Immature natural killer cell (primary cell): ENCODE data around the gene ZBTB45. TPM values are rescaled to one million over a fixed set of nuclear protein-coding genes. Genes with fewer than 3 reads are reported as not detected.

Experiments
- DNase-seq, 3 donors: peaks; one replicate each; pipeline ENCODE4 v3.0.0; 2022; ENCODE audit warnings: mixed read lengths in 1 of 3
- H3K27ac Mint-ChIP-seq, 6 donors: one replicate each; pipeline ENCODE4 v1.8.0; 2020; ENCODE audit warnings: mixed read lengths in 6 of 6, mild to moderate bottlenecking in 5 of 6, inconsistent platforms in 4 of 6, moderate library complexity in 3 of 6
- H3K27me3 Mint-ChIP-seq, 3 donors: one replicate each; pipeline ENCODE4 v1.8.0; 2020 to 2021; ENCODE audit warnings: low read depth in 3 of 3, mild to moderate bottlenecking in 3 of 3, mixed read lengths in 3 of 3, moderate library complexity in 3 of 3, inconsistent platforms in 1 of 3
- H3K36me3 Mint-ChIP-seq, 3 donors: one replicate each; pipeline ENCODE4 v1.8.0; 2020; ENCODE audit warnings: mixed read lengths in 3 of 3, inconsistent platforms in 2 of 3, mild to moderate bottlenecking in 2 of 3
- H3K4me1 Mint-ChIP-seq, 2 donors: one replicate each; pipeline ENCODE4 v1.8.0; 2020; ENCODE audit warnings: inconsistent platforms in 2 of 2, mild to moderate bottlenecking in 2 of 2, mixed read lengths in 2 of 2, moderate library complexity in 1 of 2
- H3K4me3 Mint-ChIP-seq, 5 donors: one replicate each; pipeline ENCODE4 v1.8.0; 2020; ENCODE audit warnings: mild to moderate bottlenecking in 5 of 5, mixed read lengths in 5 of 5, inconsistent platforms in 3 of 5, moderate library complexity in 3 of 5
- H3K9me3 Mint-ChIP-seq, 6 donors: one replicate each; pipeline ENCODE4 v1.8.0; 2020; ENCODE audit warnings: mild to moderate bottlenecking in 6 of 6, mixed read lengths in 6 of 6, inconsistent platforms in 4 of 6, moderate library complexity in 3 of 6
- polyA plus RNA-seq, 3 donors: library from polyadenylated mRNA; unstranded; fragments of 300-500 nt; fragmentation: Illumina TruSeq; gene quantifications; one replicate each; pipeline ENCODE4 v1.2.3, GENCODE V29; 2021

The ZBTB45 gene
- polyA plus RNA-seq, 3 donors from 2014 or later: 2.8 to 7.2 (median 3.4) TPM

- peak overlapping the region; percentile 96 to 99 (median 97) for H3K4me3 Mint-ChIP-seq
- peaks cover 0 to 2% (median 0%) of the 10 kb centered on the region in 6 donors for H3K9me3 Mint-ChIP-seq
- H3K36me3 Mint-ChIP-seq: peaks cover 0 to 13% (median 0%) of the 10 kb centered on the region in 3 donors
- H3K4me1 Mint-ChIP-seq: peaks cover 83 to 88% of the 10 kb centered on the region in 2 donors
- peak; percentile 100 for DNase-seq
- H3K27me3 Mint-ChIP-seq: peaks cover 24 to 33% (median 28%) of the 10 kb centered on the region in 3 donors
- peak overlapping the region; percentile 98 to 99 (median 99) for H3K27ac Mint-ChIP-seq
Measured at GRCh38 chr19:58558623-58559274, 39.1 kb upstream of the ZBTB45 start.

GRCh38 chr19:58558066-58558622, 38.5 kb upstream of the ZBTB45 start, which contains the start of gene UBE2M:
UBE2M (minus strand) TSS chr19:58558611; CDS start chr19:58558381, 230 bp downstream.
- no peak for DNase-seq
- Mint-ChIP-seq H3K9me3 (peaks cover 0 to 2% (median 0%) of the 10 kb centered on the region in 6 donors), H3K36me3 (peaks cover 0 to 16% (median 0%) of the 10 kb centered on the region in 3 donors), H3K27ac (peak within 1 kb of the TSS; percentile 98 to 99 (median 99)), H3K4me3 (peak within 1 kb of the TSS; percentile 96 to 99 (median 97)), H3K27me3 (peaks cover 24 to 30% (median 26%) of the 10 kb centered on the region in 3 donors), H3K4me1 (peaks cover 80 to 87% of the 10 kb centered on the region in 2 donors)

DNA sequence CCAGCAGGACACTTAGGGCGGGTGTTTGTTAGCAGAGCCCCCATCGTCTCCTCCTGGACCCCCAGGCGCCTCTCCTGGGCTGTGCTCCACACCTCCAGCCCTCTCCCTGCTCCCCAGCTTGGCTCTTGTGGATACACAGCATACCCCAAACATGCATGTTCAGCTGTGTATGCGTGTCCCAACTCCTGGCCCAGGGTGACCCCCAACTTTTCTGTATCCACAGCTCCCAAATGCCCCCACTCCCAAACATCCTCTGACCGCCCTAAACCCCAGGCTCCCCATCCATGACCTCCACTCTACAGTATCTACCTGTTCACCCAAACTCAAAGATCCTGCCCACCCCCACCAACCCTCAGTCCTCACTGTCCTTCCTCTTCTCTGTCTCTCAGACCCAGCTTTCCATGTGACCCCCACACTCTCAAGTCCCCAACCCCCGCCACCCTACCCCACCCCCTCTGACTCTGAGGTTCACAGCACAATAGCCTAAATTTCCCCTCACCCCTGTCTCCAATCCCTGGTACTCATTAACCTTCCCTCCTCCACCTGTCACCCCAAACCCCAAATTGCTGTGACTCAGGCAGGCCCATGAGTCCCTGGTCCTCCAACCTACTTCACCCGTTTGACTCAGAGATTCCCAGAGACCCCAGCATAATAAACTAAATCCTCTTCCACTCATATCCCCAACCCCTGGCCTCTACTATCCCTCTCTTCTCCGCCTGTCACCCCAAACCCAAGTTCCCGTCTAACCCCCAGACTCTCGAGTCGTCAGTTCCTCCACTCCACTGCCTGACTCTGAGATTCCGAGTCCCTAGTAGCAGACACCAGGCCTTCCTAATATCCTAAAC, 37.8 kb upstream of the ZBTB45 start:
- Mint-ChIP-seq H3K27ac (peak overlapping the region; percentile 89 to 99 (median 96)), H3K4me3 (peak overlapping the region; percentile 85 to 97 (median 90)), H3K27me3 (peaks cover 22 to 28% (median 27%) of the 10 kb centered on the region in 3 donors), H3K9me3 (no peaks in the 10 kb centered on the region), H3K4me1 (peaks cover 81 to 87% of the 10 kb centered on the region in 2 donors), H3K36me3 (peaks cover 5 to 22% (median 6%) of the 10 kb centered on the region in 3 donors)
- no peak for DNase-seq

GRCh38 chr19:58556622-58557220, 37.1 kb upstream of the ZBTB45 start:
- H3K36me3 Mint-ChIP-seq: peaks cover 10 to 27% (median 11%) of the 10 kb centered on the region in 3 donors

DNA sequence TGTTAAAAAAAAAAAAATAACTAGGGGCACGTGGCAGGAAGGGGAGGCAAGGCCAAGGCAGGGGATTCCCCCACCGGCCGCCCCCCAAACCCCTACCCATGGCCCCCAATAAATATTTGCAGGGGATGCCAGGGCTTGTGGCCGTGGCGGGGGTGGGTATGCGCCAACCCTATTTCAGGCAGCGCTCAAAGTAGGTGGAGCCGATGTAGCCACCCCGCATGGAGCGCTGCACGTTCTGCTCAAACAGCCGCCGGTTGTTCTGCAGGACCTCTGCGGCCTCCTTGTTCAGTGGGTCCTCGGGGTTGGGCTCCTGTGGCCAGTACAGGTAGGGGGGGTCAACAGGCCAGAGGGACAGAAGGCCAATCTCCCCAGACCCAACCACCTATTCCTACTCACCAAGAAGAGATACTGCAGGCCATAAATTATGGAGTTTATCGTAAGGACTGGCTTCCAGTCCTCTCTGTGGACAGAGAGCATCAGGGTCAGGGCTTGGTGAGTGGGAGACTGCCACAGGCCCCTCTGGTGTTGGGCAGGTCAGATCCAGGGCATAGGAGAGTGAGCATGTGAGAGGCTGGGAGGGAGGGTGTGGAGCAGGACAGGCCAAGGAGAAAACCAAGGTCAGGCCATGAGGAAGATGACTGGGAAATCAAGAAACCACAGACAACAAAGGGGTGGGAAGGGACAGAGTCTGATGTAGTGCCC, 36.5 kb upstream of the ZBTB45 start:
- H3K9me3 Mint-ChIP-seq: no peaks in the 10 kb centered on the region
- peaks cover 67 to 75% of the 10 kb centered on the region in 2 donors for H3K4me1 Mint-ChIP-seq
- peaks cover 11 to 28% (median 12%) of the 10 kb centered on the region in 3 donors for H3K36me3 Mint-ChIP-seq
- peak overlapping the region; percentile 85 to 97 (median 90) for H3K4me3 Mint-ChIP-seq
- DNase-seq: no peak
- peak overlapping the region; percentile 95 to 99 (median 98) for H3K27ac Mint-ChIP-seq
- peaks cover 19 to 24% (median 20%) of the 10 kb centered on the region in 3 donors for H3K27me3 Mint-ChIP-seq

More at GRCh38 chr19:58556622-58557220, 37.1 kb upstream of the ZBTB45 start:
- Mint-ChIP-seq H3K27me3 (peaks cover 19 to 23% (median 23%) of the 10 kb centered on the region in 3 donors), H3K4me1 (peaks cover 74 to 82% of the 10 kb centered on the region in 2 donors), H3K27ac (peak overlapping the region; percentile 85 to 99 (median 96)), H3K4me3 (peak overlapping the region; percentile 85 to 97 (median 90)), H3K9me3 (no peaks in the 10 kb centered on the region)
- no peak for DNase-seq

- Mint-ChIP-seq H3K4me3 (peak overlapping the region; percentile 95 to 97 (median 97)), H3K4me1 (peaks cover 61 to 69% of the 10 kb centered on the region in 2 donors), H3K9me3 (no peaks in the 10 kb centered on the region), H3K36me3 (peaks cover 11 to 28% (median 15%) of the 10 kb centered on the region in 3 donors), H3K27ac (peak overlapping the region; percentile 97 to 99 (median 98)), H3K27me3 (peaks cover 19 to 24% (median 22%) of the 10 kb centered on the region in 3 donors)
- DNase-seq: no peak
Measured at GRCh38 chr19:58555369-58555885, 35.8 kb upstream of the ZBTB45 start.

DNA sequence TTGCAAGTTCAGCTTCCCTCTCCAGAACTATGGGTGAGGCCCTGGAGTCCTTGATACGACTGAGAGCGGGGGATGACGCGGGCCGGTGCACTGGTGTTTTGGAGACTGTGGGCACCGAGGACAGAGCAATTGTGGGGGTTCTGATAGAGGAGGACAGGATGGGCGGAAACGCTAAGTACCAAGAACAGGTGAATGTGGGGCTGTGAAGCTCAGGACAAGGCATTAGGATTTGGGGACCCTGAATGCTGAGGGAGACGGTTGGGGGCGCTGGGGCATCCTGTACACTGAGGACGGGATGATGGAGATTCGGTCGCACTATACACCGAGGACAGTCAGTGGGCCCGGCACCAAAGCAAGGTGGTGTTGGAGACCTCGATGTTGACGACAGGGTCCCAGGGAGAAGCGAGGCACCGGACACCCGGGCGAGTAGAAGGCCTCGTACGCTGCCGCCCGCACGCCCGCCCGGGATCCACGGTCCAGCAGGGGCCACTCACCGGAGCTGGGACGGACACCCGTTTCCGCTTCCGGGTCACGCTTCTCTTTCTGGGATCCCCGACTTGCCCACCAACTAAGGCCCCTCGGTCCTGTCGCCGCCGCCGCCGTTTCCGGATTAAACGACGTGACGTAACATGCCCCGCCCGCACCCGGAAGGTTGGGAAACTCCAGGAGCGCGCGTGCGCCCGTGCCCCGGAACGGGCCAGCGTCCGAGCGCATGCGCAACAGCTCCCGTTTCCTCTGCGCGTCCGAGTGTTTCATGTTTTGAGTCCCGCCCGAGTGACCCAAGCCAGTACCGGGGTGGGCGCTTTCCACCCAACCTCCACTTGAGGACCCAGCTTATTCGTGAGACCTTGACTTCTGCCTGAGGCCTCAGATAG, 35.1 kb upstream of the ZBTB45 start, which contains the start of gene CHMP2A:
Gene CHMP2A (minus strand): TSS at position 612 of the 875 bp plus-strand sequence. CDS start 893 bp downstream, outside the sequence.
- Mint-ChIP-seq H3K27me3 (peaks cover 22 to 24% (median 22%) of the 10 kb centered on the region in 3 donors), H3K9me3 (no peaks in the 10 kb centered on the region), H3K4me1 (peaks cover 56 to 62% of the 10 kb centered on the region in 2 donors), H3K27ac (peak within 1 kb of the TSS; percentile 97 to 99 (median 98)), H3K36me3 (peaks cover 13 to 30% (median 15%) of the 10 kb centered on the region in 3 donors), H3K4me3 (peak within 1 kb of the TSS; percentile 95 to 97 (median 97))
- DNase-seq: peak; percentile 98 to 99 (median 98)

- peaks cover 13 to 30% (median 15%) of the 10 kb centered on the region in 3 donors for H3K36me3 Mint-ChIP-seq
- no peaks in the 10 kb centered on the region for H3K9me3 Mint-ChIP-seq
- peak overlapping the region; percentile 97 to 99 (median 98) for H3K27ac Mint-ChIP-seq
Measured at GRCh38 chr19:58553799-58554493, 34.3 kb upstream of the ZBTB45 start.

GRCh38 chr19:58552655-58553054, 33.0 kb upstream of the ZBTB45 start:
- DNase-seq: no peak
- Mint-ChIP-seq H3K9me3 (no peaks in the 10 kb centered on the region), H3K27me3 (peaks cover 13 to 17% (median 14%) of the 10 kb centered on the region in 3 donors), H3K27ac (peak overlapping the region; percentile 35 to 82 (median 67)), H3K36me3 (peaks cover 15 to 37% (median 17%) of the 10 kb centered on the region in 3 donors), H3K4me3 (peak overlapping the region; percentile 21 to 62 (median 33)), H3K4me1 (peaks cover 46% of the 10 kb centered on the region in 2 donors)

More at GRCh38 chr19:58553799-58554493, 34.3 kb upstream of the ZBTB45 start:
- Mint-ChIP-seq H3K4me3 (peak overlapping the region; percentile 94 to 97 (median 97)), H3K4me1 (peaks cover 48 to 54% of the 10 kb centered on the region in 2 donors), H3K27me3 (peaks cover 17 to 22% (median 20%) of the 10 kb centered on the region in 3 donors)
- no peak for DNase-seq

DNA sequence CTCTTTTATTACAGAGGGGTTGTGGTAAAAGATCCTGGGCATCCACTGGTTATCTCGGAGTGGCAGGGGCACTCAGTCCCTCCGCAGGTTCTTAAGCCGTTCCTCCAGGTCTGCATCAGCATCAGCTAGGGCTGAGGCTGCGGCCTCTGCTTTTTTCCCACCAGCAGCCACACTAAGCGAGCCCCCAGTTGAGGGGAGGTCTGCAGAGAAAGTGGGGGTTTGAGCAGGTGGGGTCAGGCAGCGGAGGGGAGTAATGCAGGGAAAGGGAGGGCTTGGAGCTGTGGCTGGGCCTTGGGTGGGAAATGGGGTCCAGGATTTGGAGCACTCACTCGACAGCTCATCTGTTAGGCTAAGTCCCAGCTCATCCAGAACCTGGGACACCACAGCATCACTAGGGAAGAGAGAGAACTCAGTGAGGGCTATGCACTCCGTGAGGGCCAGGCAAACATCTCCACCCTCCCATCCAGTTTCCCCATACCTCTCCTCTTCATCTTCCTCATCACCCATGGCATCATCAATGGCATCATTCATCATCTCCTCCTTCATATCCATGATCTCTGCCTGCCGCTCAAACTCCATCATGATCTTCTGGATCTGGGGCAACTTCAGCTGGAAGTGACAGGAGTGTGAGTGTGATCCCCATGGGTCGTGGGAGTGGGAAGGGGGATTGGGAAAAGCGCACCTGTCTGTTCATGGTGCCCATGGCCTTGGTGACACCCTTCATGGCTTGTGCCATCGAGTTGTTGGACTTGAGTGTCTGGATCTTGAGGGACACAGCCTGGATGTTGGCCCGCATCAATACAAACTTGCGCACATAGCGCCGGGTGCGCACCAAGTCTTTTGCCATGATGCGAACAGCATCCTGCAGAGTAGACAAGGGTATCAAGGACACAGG, 32.2 kb upstream of the ZBTB45 start:
- H3K4me3 Mint-ChIP-seq: peak overlapping the region in 1 of 5 donors; percentile 21

More for the DNA sequence above, 32.2 kb upstream of the ZBTB45 start:
- peaks cover 10 to 17% (median 14%) of the 10 kb centered on the region in 3 donors for H3K27me3 Mint-ChIP-seq
- H3K27ac Mint-ChIP-seq: peak overlapping the region in 4 of 6 donors; percentile 23 to 82 (median 64)
- peaks cover 15 to 41% (median 17%) of the 10 kb centered on the region in 3 donors for H3K36me3 Mint-ChIP-seq
- no peaks in the 10 kb centered on the region for H3K9me3 Mint-ChIP-seq
- H3K4me1 Mint-ChIP-seq: peaks cover 40 to 46% of the 10 kb centered on the region in 2 donors
- DNase-seq: no peak
